Suprapubic skin (tissue), 4 donors: Measurements from ENCODE around the gene EGFL6.

ENCODE experiments used
- CTCF ChIP-seq, 2 donors: fragments of 200-600 bp in 1 of 2; fragments of 450-650 bp in 1 of 2; sonication (generic) in 1 of 2; IDR thresholded peaks; one replicate each; pipeline ENCODE4 v1.5.1; 2016 to 2019; ENCODE audit warnings: antibody characterized with exemption in 2 of 2, mild to moderate bottlenecking in 1 of 2, moderate library complexity in 1 of 2
- POLR2A ChIP-seq, 2 donors: fragments of 450-650 bp; IDR thresholded peaks; one replicate each; pipeline ENCODE4 v1.6.1; 2017; ENCODE audit warnings: antibody characterized with exemption in 2 of 2, mild to moderate bottlenecking in 2 of 2, moderate library complexity in 2 of 2
- POLR2AphosphoS5 ChIP-seq, 3 donors: sonication (generic); formaldehyde crosslinking; IDR thresholded peaks; one replicate each; pipeline ENCODE4 v1.6.1; 2017; ENCODE audit warnings: antibody characterized with exemption in 3 of 3

DNA sequence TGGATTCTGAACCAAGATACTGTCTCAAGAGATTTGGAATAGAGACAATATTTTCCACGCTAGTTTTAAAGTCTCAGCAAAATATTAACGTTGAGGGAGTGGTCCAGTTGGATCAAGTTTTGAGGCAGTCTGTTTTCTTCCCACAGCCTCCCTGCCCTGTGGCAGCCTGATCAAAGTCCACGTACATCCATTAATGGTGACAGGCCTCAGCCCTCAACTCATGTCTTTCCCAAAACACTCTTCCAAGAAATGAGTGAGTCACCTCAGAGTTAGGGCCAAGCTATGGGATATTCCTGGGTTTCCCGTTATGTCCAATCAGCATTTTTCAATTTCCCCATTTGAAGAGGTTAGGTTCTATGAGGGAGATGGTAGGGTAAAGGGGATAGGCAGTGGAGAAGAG lies 28.5 kb downstream of the EGFL6 start:
- TF ChIP-seq POLR2A (IDR thresholded peaks at IDR 0.05) (no peak), CTCF (IDR thresholded peaks at IDR 0.05) (no peak), POLR2AphosphoS5 (IDR thresholded peaks at IDR 0.05) (no peak)
